Activated CD8-positive, alpha-beta memory T cell treated with anti-CD3 and anti-CD28 coated beads, Interleukin-2, amount 50 U/mL, for 48 hours (primary cell): ENCODE measurements around the gene F2.

Source experiments
- DNase-seq: peaks from one replicate; pipeline ENCODE4 v3.0.0-alpha.2; 2020

Gene F2

DNA sequence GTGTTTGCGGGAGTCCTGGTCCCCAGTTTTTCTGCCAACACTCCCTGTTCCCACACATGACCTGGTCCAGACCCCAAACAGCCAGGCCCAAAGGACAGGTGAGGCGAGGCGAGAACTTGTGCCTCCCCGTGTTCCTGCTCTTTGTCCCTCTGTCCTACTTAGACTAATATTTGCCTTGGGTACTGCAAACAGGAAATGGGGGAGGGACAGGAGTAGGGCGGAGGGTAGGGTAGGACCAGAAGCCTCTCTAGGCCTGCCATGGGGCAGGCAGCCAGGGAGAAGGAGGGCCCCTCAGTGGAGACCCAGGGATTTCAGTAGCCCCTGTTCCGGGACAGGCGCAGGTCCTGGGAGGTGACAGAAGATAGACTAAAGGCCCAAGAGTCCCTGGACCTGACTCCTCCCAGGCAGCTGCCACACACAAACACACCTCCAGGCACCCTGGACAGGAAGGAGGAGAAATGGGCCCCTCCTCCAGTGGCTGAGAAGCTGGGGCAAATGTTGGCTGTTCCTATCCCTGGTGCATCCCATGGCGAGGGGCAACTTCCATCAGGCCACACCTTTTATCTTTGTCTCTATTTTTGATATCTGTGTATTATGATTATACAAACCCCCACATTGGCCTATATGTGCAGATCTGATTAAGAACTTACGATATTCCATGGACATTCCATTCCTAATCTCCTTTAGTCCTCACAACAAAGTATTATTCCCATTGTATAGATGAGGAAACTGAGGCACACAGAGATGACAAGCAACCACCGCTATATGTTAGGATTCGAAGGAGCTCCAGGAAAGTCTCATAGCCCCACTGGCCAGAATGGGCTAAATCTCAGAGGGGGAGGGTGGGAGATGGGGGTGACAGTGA is 626 bp upstream of the F2 start:
- DNase-seq = no peak

GRCh38 chr11:46719543-46720218 is 668 bp downstream of the F2 start:
- no peak for DNase-seq

DNA sequence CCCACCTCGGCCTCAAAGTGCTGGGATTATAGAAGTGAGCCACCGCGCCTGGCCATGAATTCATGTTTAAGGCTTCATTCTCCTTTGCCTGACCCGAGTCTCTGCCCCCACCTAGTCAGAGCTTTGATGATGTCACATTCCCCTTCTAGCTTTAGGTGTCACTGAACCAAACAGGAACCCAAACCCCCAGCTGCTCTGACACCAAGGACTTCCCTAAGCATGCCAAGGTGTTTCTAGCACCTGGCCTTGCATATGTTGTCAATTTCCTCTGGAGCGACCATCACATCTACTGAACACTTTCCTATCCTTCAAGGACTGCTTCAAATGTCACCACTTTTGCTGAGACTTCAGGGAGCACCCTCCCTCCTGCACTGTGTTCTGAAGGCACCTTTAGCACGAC is 2.3 kb downstream of the F2 start:
- no peak for DNase-seq

- no peak for DNase-seq
Observed at GRCh38 chr11:46722566-46723358, 3.7 kb downstream of the F2 start.

- no peak for DNase-seq
Observed at GRCh38 chr11:46723359-46723680, 4.3 kb downstream of the F2 start.

DNA sequence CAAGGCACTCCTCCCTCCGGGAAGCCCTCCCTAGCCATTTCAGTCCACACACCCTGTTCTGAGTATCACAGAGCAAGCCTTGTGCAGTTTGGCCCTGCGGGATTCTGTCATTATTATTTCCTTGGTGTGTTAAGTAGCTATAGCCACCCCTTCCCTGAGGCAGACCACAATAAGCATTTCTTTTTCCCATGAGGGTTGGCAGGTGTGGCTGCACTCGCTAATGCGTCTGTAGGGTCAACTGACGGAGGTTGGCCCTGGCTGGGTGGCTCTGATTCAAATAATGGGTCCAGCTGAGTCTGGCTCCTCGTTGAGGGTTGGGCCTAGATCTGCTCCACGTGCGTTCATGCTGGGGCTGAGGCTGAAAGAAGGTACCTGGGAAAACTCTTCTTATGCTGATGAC is 5.1 kb downstream of the F2 start:
- DNase-seq = no peak

DNA sequence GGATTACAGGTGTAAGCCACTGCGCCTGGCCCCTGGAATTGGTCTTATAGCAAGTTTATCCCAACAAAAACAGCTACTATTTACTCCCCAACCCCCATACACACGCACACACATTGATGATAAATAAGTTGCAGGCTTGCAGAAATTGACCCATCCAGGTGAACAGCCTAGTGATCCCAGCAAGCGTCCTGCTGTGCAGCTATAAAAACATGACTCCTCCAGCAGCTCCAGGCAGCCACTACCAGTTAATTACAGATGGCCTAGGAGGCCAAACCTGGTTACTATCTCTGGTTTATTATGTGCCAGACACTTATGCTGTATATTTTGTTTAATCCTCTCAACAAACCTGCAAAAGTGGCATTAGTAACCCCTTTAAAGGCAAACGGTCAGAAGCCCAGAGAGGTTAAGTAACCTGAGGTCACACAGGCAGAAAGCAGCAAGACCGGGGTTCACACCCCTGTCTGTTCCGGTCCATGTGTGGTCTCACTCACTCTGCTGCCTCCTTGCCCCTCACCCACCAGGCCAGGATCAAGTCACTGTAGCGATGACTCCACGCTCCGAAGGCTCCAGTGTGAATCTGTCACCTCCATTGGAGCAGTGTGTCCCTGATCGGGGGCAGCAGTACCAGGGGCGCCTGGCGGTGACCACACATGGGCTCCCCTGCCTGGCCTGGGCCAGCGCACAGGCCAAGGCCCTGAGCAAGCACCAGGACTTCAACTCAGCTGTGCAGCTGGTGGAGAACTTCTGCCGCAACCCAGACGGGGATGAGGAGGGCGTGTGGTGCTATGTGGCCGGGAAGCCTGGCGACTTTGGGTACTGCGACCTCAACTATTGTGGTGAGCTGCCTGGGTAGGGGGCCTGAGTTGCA is 6.6 kb downstream of the F2 start:
- no peak for DNase-seq

DNA sequence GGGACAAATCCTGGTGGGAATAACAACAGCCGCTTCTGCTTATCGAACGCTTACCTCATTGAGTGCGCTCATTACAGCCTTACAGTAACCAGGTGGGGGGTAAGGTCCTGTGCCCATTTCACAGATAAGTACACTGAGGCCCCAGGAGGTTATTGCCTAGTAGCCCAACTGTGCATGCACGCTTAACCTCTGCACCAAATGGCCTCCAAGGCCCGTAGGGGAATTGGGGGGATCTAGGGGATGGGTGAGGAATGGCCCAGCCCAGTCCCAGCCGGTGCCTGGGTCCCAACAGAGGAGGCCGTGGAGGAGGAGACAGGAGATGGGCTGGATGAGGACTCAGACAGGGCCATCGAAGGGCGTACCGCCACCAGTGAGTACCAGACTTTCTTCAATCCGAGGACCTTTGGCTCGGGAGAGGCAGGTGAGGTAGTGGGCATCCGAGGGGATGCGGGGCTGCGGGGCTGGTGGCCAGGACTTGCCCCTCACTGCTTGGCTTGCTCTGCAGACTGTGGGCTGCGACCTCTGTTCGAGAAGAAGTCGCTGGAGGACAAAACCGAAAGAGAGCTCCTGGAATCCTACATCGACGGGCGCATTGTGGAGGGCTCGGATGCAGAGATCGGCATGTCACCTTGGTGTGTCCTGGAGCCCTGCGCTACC is 7.3 kb downstream of the F2 start:
- DNase-seq = no peak

GRCh38 chr11:46727952-46728658 is 9.1 kb downstream of the F2 start:
- no peak for DNase-seq

- no peak for DNase-seq
Observed at GRCh38 chr11:46728659-46729040, 9.6 kb downstream of the F2 start.

DNA sequence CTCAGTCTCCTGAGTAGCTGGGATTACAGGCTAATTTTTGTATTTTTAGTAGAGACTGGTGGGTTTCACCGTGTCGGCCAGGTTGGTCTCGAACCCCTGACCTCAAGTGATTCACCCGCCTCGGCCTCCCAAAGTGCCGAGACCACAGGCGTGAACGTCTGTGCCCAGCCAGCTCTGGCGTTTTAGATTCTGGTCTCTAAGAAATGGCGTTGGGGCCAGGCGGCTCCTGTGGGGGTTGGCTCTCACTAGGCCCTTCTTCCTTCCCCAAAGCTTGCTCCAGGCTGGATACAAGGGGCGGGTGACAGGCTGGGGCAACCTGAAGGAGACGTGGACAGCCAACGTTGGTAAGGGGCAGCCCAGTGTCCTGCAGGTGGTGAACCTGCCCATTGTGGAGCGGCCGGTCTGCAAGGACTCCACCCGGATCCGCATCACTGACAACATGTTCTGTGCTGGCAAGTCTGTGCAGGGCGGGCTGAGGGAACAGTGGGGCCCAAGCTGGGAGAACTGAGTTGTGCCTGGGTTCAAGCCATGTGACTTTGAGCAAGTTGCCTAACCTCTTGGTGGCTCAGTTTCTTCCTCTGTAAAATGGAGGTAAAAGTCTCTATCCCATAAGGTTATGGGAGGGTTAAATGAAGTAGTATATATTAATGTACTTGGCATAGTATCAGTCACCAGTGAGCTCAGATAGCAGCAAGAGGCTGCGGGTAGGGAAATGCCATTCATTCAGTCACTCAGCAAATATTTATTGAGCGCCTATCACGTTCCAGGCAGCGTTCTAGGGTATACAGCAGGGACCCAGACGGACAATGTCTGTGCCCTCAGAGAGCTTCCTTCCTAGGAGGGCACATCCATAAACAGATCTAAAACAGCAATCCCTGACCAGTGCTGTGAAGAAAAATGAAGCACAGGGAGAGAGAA is 10.4 kb downstream of the F2 start:
- no peak for DNase-seq

GRCh38 chr11:46731545-46731944 is 12.5 kb downstream of the F2 start:
- no peak for DNase-seq

GRCh38 chr11:46733234-46733633 is 14.2 kb downstream of the F2 start:
- no peak for DNase-seq

GRCh38 chr11:46736146-46736545 is 17.1 kb downstream of the F2 start:
- no peak for DNase-seq

DNA sequence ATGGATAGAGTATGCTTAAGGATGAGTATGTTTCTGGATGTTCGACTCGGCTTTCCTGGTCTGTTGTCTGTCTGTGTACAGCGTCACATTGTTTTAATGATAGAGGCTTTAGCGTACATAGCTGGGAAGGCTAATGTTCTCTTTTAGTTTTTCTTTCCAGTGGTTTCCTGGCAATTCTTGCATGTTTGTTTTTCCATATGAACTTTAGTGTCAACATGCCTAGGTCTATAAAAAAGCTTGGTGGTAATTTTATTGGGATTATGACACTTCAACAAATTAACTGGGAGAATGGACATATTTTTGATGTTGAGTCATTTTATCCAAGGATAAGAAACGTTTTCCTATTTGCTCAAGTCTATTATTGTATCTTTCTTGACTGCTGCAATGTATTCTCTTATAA is 17.6 kb downstream of the F2 start:
- DNase-seq = no peak

- DNase-seq = no peak
Observed at GRCh38 chr11:46737699-46738098, 18.7 kb downstream of the F2 start.

DNA sequence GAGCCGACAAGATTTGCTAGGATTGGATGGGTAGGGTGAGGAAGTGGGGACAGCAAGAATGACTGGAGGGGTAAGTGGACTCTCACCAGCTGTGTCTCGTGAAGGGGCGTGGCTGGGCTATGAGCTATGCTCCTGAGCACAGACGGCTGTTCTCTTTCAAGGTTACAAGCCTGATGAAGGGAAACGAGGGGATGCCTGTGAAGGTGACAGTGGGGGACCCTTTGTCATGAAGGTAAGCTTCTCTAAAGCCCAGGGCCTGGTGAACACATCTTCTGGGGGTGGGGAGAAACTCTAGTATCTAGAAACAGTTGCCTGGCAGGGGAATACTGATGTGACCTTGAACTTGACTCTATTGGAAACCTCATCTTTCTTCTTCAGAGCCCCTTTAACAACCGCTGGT is 19.9 kb downstream of the F2 start:
- DNase-seq = no peak

- peak; percentile 32 for DNase-seq
Observed at GRCh38 chr11:46741600-46742484, 22.8 kb downstream of the F2 start.

- DNase-seq = no peak
Observed at GRCh38 chr11:46743043-46743442, 24.0 kb downstream of the F2 start.
